Smooth muscle cell (in vitro differentiated cells): ENCODE measurements around the gene CHN1. TPM values are rescaled to one million over a fixed set of nuclear protein-coding genes. Genes with fewer than 3 reads are reported as not detected.

Experiments used
- DNase-seq: peaks from one replicate; lab custom pipeline; 2025; ENCODE audit not compliant: unreplicated experiment; lab: John Stamatoyannopoulos, UW
- H2AFZ ChIP-seq: fragments of 200-600 bp; sonication (generic); 2 replicates; pipeline ENCODE4 v1.6.0; 2016; ENCODE audit warnings: antibody characterized with exemption, low read depth, mild to moderate bottlenecking
- H3F3A ChIP-seq: fragments of 200-600 bp; sonication (generic); 2 replicates; pipeline ENCODE4 v1.6.0; 2017; ENCODE audit warnings: antibody characterized with exemption, low read depth
- H3K27ac ChIP-seq: fragments of 200-600 bp; sonication (generic); 2 replicates; pipeline ENCODE4 v1.5.1; 2016; ENCODE audit warnings: low read depth, mild to moderate bottlenecking
- H3K27me3 ChIP-seq: fragments of 200-600 bp; sonication (generic); 2 replicates; pipeline ENCODE4 v1.6.1; 2016; ENCODE audit warnings: low read depth, mild to moderate bottlenecking
- H3K36me3 ChIP-seq: fragments of 200-600 bp; sonication (generic); 2 replicates; pipeline ENCODE4 v1.5.1; 2016; ENCODE audit warnings: low read depth
- H3K4me1 ChIP-seq: fragments of 200-600 bp; sonication (generic); 2 replicates; pipeline ENCODE4 v1.5.1; 2016; ENCODE audit warnings: low read depth
- H3K4me2 ChIP-seq: fragments of 200-600 bp; sonication (generic); 2 replicates; pipeline ENCODE4 v1.6.0; 2016; ENCODE audit warnings: mild to moderate bottlenecking
- H3K4me3 ChIP-seq: fragments of 200-600 bp; sonication (generic); 2 replicates; pipeline ENCODE4 v1.5.1; 2016; ENCODE audit warnings: mild to moderate bottlenecking
- H3K79me2 ChIP-seq: fragments of 200-600 bp; sonication (generic); 2 replicates; pipeline ENCODE4 v1.6.0; 2016; ENCODE audit warnings: low read depth, mild to moderate bottlenecking
- H3K9ac ChIP-seq: fragments of 200-600 bp; sonication (generic); 2 replicates; pipeline ENCODE4 v1.6.0; 2016; ENCODE audit warnings: low read depth
- H3K9me3 ChIP-seq: fragments of 200-600 bp; sonication (generic); replicated peaks from 2 replicates; pipeline ENCODE4 v1.5.1; 2016; ENCODE audit warnings: low read depth
- H4K20me1 ChIP-seq: fragments of 200-600 bp; sonication (generic); 2 replicates; pipeline ENCODE4 v1.6.0; 2016; ENCODE audit warnings: low read depth
- CTCF ChIP-seq: fragments of 200-600 bp; sonication (generic); IDR thresholded peaks from 2 replicates; pipeline ENCODE4 v1.5.1; 2017; ENCODE audit warnings: borderline replicate concordance, mild to moderate bottlenecking, antibody characterized with exemption; ENCODE audit not compliant: insufficient read depth, poor library complexity, severe bottlenecking
- WGBS: methylation state at CpG from one replicate; pipeline ENCODE4 v1.1.7; 2016; ENCODE audit warnings: low lambda C conversion rate; 5-methylcytosine and 5-hydroxymethylcytosine counted together
- polyA plus RNA-seq: library from polyadenylated mRNA; unstranded; fragments of >200 nt; fragmentation: Nextera tagmentation; extraction: Ambion mirVana; gene quantifications from 2 replicates; pipeline ENCODE4 v1.2.1, GENCODE V29; 2016
- total RNA-seq: library from RNA; depleted of rRNA; stranded (reverse); fragments of >200 nt; gene quantifications from 2 replicates; pipeline ENCODE4 v1.2.3, GENCODE V29; 2014

Gene CHN1
- total and polyA plus RNA-seq, 2 experiments from 2014 or later: 33.5 to 44.8 TPM

DNA sequence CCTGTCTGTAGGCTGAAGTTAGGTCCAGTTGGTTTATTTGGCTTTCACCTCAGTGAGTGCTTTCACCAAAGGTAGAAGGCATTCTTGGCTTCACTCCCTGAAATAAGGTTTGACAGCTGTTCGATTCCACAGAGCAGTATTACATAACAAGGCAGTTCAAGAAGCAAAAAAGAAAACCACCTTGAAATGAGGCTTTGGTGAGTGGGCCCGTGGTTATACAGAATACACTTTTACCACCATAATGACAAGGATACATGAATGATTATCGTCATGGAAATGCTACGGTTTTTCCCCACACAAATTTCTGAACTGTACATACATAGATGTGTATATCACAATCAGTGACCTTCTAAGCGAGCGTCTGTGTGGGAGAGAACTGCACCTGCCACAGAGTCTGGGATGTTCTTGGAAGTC lies 160.9 kb downstream of the CHN1 start:
- peaks cover 51% of the 10 kb centered on the region for H3K79me2 ChIP-seq
- no peak overlapping the region for H3K9ac ChIP-seq
- H3K27me3 ChIP-seq: no peaks in the 10 kb centered on the region
- no peak overlapping the region for H2AFZ ChIP-seq
- WGBS: 93% methylated on average over 6 of the region's 6 CpGs
- peaks cover 12% of the 10 kb centered on the region for H3F3A ChIP-seq
- no peak overlapping the region for H3K4me3 ChIP-seq
- H4K20me1 ChIP-seq: no peaks in the 10 kb centered on the region
- no peaks in the 10 kb centered on the region for H3K9me3 ChIP-seq
- peak overlapping the region; percentile 92 for H3K4me2 ChIP-seq
- no peak for TF ChIP-seq CTCF
- no peak overlapping the region for H3K27ac ChIP-seq
- no peaks in the 10 kb centered on the region for H3K36me3 ChIP-seq
- no peak for DNase-seq
- peaks cover 49% of the 10 kb centered on the region for H3K4me1 ChIP-seq

DNA sequence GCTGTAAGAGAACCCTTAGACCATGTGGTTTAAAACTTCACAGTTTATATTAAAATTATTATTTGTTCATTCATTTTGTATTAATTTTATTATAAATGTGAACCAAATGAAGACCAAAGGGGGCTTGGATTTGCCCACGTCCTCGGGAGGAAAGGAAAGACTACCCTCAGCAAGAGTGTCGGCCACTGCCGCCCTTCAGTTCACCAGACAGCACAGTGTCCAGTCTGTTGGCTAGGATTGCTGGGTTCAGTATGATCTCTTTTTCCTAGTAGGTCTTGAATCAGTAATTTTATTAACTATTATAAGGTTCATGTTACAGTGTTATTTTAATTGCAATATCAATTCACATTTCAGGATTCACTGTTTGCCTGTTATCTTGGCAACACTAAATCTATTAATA lies 162.7 kb downstream of the CHN1 start:
- Histone ChIP-seq H4K20me1 (no peaks in the 10 kb centered on the region), H3K27me3 (no peaks in the 10 kb centered on the region), H3K9ac (no peak overlapping the region), H3K36me3 (no peaks in the 10 kb centered on the region), H3F3A (peaks cover 12% of the 10 kb centered on the region), H3K4me3 (no peak overlapping the region), H3K9me3 (no peaks in the 10 kb centered on the region), H3K79me2 (peaks cover 69% of the 10 kb centered on the region), H3K4me2 (no peak overlapping the region), H2AFZ (no peak overlapping the region), H3K27ac (no peak overlapping the region), H3K4me1 (peaks cover 49% of the 10 kb centered on the region)
- TF ChIP-seq CTCF: no peak
- DNase-seq: no peak
- WGBS: 94% methylated on average over 4 of the region's 4 CpGs

DNA sequence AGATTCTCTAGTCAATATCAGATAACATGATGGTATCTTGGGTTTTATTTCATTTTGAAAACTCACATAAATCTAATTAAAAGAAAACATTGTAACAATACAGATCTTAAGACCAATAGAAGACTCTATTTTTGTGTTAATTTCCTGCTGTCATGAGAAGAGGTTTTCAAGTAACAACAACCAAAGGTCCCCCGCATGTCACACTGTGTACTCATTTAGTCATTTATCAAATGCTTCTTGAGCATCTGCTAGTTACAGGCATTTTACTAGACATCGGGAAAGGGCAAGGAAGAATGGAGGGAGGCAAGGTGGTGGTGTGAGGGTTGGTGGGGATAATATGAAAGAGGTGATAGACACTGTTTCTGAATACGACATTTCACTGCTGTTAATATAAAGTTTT lies 163.2 kb downstream of the CHN1 start:
- Histone ChIP-seq H3K4me1 (peaks cover 51% of the 10 kb centered on the region), H3K36me3 (no peaks in the 10 kb centered on the region), H3K27ac (peak overlapping the region; percentile 79), H3F3A (peaks cover 16% of the 10 kb centered on the region), H3K9me3 (no peaks in the 10 kb centered on the region), H3K9ac (no peak overlapping the region), H3K27me3 (no peaks in the 10 kb centered on the region), H2AFZ (no peak overlapping the region), H3K4me2 (peak overlapping the region; percentile 11), H4K20me1 (no peaks in the 10 kb centered on the region), H3K4me3 (no peak overlapping the region), H3K79me2 (peaks cover 69% of the 10 kb centered on the region)
- WGBS: 87% methylated on average over 3 of the region's 3 CpGs
- no peak for TF ChIP-seq CTCF
- DNase-seq: no peak

DNA sequence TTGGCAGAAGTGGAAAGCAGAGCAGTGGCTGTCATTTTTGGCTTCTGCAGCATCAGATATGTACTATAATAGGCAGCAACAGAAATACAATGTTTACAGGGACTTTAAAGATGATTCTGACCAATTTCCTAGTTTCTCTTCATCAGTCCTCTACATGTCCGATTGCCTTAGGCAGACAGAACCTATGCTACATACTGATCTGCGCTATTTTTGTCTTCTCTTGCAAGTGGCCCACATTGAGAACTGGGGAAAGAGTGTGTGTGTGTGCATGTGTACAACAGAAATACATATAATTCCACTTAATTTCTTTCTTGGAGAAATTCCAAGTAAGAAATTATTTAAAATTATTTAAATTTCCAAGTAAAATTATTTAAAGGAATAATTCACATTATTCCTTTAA lies 163.8 kb downstream of the CHN1 start:
- Histone ChIP-seq H3K4me3 (no peak overlapping the region), H3F3A (peaks cover 18% of the 10 kb centered on the region), H2AFZ (peak overlapping the region; percentile 1), H3K4me1 (peaks cover 51% of the 10 kb centered on the region), H3K4me2 (peak overlapping the region; percentile 59), H3K9ac (peak overlapping the region; percentile 38), H3K79me2 (peaks cover 69% of the 10 kb centered on the region), H4K20me1 (no peaks in the 10 kb centered on the region), H3K36me3 (no peaks in the 10 kb centered on the region), H3K27me3 (no peaks in the 10 kb centered on the region), H3K27ac (peak overlapping the region; percentile 79), H3K9me3 (no peaks in the 10 kb centered on the region)
- no peak for DNase-seq
- 92% methylated on average over 2 of the region's 2 CpGs for WGBS
- TF ChIP-seq CTCF: no peak
